GM18951 (cell line): ENCODE data around the gene AAGAB.

Experiments
- POLR2A ChIP-seq: IDR thresholded peaks from 4 replicates; pipeline ENCODE4 v1.6.1; 2011; ENCODE audit warnings: mild to moderate bottlenecking; ENCODE audit not compliant: insufficient read length, insufficient read depth; ENCODE audit errors: extremely low read depth
- in situ Hi-C: fragments of 300-500 bp; cut with MboI; formaldehyde crosslinking; loops from one replicate; pipeline ENCODE4 v1.12.0; 2022; ENCODE audit warnings: low sequenced_read_pairs, mixed read lengths, inconsistent platforms; ENCODE audit not compliant: unreplicated experiment

Gene AAGAB

DNA sequence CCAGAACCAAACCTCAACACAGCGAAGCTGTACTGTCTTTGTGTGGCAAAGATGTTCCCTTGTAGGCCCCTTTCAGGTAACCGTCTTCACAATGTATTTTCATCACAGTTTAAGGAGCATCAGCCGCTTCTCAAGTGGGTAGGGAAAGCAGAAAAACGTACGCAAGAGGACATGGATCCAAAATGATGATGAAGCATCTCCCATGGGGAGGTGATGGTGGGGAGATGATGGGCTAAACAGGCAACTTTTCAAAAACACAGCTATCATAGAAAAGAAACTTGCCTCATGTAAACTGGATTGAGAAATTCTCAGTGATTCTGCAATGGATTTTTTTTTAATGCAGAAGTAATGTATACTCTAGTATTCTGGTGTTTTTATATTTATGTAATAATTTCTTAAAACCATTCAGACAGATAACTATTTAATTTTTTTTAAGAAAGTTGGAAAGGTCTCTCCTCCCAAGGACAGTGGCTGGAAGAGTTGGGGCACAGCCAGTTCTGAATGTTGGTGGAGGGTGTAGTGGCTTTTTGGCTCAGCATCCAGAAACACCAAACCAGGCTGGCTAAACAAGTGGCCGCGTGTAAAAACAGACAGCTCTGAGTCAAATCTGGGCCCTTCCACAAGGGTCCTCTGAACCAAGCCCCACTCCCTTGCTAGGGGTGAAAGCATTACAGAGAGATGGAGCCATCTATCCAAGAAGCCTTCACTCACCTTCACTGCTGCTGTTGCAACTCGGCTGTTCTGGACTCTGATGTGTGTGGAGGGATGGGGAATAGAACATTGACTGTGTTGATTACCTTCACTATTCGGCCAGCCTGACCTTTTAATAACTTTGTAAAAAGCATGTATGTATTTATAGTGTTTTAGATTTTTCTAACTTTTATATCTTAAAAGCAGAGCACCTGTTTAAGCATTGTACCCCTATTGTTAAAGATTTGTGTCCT, 60.0 kb downstream of the AAGAB start:
- in situ Hi-C loops, result no loop called here
- no peak for TF ChIP-seq POLR2A

DNA sequence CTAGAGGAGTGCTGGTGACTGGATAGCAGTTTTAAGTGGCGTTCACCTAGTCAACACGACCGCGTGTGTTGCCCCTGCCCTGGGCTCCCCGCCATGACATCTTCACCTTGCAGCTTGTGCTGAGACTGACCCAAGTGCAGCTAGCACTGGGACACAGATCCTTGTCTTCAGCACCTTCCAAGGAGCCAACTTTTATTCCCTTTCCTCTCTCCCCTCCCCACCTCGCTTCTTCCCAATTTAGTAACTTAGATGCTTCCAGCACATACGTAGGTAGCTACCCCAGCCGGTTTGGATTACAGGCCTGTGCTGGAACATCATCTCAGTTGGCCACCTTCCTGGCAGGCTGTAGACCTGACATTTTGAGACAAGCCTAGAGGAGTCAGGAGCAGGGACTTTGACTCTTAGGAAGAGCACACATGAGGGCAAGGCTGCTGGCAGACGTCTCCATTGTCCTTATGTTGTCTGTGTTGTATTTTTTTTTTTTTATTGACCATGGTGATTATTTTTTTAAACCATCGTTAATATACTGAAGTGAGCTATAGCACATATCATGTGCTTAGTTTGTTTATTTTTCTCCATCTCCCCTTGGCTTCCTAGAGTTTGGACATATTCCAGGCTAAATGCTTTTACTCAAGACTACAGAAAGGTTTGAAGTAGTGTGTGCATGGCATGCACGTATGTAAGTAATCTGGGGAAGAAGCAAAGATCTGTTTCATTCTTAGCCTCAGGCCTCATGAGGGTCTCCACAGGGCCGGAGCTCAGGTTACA, 61.1 kb downstream of the AAGAB start:
- in situ Hi-C loops, result no loop called here
- no peak for TF ChIP-seq POLR2A

DNA sequence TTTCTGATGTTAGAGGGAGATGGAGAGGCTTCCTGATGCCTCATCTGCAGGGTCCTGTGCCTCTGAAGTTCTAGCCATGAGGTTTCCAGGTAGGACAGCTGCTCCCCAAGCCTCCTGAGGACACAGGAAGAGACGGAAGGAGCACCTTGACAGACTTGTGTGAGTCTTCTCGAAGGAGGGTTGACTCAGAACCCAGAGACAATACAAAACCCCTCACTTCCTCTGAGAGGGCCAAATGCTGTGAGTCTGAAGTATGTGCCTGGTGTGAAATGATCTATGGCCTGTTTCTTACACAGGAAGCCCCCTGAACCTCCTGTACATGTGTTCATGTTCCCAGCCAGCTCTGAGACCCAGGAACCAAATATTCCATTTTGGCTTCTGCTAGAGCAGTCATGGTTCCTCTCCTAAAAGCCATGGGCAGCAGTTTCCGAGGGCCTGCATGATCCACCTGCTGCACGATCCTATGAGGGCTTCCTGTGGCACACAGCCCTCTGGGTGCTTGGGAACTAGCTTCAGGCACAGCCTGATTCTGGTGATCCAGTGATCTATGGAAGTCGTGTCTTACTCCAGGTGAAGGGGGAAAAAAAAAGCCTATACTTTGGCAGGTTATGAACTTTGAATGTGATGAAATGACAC, 62.2 kb downstream of the AAGAB start:
- no peak for TF ChIP-seq POLR2A
- in situ Hi-C loops, result no loop called here

DNA sequence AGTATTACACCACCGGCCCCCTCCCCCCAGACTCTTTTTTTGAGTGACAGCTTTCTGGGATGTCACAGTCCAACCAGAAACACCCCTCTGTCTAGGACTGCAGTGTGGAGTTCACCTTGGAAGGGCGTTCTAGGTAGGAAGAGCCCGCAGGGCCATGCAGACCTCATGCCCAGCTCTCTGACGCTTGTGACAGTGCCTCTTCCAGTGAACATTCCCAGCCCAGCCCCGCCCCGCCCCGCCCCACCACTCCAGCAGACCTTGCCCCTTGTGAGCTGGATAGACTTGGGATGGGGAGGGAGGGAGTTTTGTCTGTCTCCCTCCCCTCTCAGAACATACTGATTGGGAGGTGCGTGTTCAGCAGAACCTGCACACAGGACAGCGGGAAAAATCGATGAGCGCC, 63.6 kb downstream of the AAGAB start:
- TF ChIP-seq POLR2A, result no peak
- in situ Hi-C loops, result no loop called here

DNA sequence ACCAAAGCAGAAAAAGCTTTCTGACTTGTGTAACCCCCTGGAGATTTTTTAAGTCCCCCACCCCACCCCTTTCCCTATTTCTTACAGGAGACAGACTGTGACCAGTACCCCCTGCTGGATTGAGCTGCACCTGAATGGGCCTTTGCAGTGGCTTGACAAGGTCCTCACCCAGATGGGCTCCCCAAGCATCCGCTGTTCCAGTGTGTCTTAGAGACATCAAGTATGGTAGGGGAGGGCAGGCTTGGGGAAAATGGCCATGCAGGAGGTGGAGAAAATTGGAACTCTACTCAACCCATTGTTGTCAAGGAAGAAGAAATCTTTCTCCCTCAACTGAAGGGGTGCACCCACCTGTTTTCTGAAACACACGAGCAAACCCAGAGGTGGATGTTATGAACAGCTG, 64.1 kb downstream of the AAGAB start:
- no peak for TF ChIP-seq POLR2A
- in situ Hi-C loops, result no loop called here

DNA sequence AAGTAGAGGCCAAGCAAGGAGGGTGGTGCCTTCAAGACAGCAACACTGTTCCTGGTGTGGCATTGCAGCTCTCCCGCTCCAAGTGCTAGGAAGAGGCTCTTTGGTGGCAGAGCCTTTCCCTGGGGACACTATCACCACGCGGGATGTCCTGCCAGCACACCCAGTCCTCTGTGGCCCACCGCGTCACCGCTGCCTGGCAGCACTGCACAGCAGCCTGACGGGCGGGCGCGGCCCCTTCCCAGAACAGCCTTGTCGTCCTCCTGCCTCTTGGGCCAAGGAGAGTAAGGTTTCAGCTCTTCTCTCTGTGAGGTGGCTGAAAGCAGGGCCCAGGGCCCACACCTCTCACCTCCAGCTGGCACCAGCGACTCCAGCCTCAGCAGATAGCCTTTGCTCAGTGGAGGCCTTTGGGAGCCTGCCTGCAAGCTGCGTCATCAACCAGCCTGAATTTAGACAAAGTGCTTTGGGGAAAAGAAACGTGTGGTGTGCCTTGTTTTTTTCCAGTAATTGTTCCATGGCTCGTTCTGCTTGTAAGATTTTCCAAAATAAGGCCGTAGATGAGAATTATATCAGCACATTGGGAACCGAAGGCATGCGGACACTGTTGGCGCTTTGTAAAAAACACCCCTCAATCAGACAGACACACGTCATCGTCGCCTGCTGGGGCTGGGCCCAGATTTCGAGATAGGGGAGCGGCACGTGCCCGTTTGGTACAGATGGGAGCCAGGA, 65.0 kb downstream of the AAGAB start:
- in situ Hi-C loops, result no loop called here
- no peak for TF ChIP-seq POLR2A

DNA sequence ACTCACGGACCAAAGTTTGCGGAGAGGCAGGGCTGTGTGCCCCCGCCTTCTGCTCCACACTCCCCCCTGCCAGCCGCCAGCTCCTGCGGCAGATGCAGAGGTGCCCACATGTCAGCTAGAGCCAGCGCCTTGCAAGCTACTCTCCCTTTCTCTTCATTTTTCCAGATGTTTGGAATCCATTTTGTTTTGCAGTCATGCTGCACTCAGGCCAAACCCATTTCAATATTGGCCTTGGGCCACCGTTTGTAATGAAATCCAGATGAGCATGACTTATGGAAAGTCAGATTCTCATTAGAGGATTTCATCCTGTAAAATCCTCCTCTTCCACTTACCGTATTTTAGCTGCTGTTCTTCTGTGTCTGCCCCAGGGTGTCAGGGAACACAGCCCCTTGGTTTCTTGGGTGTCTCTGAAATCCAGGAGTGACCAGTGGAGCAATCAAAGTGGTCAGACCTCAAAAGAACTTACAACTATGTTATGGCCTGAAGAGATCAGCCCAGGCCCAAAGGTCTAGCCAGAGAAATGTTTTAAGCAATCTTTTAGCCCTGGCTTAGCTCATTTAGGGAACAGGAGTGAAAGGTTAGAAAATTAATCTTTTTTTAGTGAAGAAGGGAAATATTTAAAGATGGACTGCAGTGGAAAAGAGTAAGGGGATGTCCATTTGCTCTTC, 65.8 kb downstream of the AAGAB start:
- in situ Hi-C loops, result no loop called here
- no peak for TF ChIP-seq POLR2A

DNA sequence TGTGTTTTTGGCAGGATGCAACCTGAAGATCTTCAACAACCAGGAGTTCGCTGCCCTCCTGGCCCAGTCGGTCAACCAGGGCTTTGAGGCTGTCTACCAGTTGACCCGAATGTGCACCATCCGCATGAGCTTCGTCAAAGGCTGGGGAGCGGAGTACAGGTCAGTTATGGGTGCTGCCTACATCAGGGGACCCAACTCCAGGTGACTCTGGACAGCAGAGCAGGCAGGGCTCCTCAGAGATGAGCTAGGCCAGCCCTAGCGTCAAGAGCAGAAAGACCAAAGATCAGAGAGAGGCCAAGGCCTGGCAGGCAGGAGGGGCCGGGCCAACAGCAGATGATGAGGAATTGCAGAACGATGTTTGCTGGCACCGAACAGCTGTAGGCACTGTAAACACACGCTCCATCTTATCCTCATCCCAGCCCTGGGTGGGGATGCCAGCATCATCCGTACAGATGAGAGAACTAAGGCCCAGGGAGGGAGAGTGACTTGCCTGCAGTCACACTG, 67.1 kb downstream of the AAGAB start:
- in situ Hi-C loops, result no loop called here
- no peak for TF ChIP-seq POLR2A

DNA sequence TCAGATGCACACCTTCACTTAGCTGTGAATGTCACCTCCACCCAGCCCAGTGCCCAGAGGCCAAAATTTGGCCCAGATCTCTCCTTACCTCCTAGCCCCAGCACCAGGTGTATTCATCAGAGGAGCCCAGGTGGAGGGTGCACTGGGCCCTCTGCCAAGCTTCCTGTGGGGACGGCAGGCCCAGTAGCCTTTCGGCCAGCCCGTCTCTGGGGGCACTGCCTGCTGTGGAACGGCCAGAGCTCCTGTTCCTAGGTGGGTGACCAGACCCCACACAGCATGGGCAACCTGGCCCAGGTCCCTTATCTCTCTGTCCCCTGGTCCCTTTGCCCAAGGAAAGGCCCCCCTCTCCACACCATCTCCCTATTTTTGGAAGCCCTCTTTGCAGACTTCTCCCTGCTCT, 67.8 kb downstream of the AAGAB start:
- no peak for TF ChIP-seq POLR2A
- in situ Hi-C loops, result no loop called here

DNA sequence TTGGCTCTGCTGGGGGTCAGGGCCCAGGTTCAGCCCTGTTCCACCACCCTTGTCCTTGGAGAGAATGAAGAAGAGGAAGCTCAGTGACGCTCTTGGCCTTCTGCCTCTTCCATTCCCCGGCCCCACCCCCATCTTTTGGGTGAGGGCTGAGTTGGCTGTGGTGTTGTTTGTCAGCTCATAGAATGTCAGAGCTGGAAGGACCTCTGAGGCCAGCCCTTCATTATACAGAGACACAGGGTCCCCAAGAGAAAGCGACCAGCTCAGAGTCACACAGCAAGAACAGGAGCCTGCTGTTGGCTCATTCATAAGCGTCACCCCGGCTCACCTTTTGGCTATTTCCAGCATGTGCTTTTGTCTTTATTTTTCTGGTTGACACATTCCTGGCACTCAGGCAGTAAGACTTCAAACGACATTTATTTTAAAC, 68.2 kb downstream of the AAGAB start:
- no peak for TF ChIP-seq POLR2A
- in situ Hi-C loops, result no loop called here

DNA sequence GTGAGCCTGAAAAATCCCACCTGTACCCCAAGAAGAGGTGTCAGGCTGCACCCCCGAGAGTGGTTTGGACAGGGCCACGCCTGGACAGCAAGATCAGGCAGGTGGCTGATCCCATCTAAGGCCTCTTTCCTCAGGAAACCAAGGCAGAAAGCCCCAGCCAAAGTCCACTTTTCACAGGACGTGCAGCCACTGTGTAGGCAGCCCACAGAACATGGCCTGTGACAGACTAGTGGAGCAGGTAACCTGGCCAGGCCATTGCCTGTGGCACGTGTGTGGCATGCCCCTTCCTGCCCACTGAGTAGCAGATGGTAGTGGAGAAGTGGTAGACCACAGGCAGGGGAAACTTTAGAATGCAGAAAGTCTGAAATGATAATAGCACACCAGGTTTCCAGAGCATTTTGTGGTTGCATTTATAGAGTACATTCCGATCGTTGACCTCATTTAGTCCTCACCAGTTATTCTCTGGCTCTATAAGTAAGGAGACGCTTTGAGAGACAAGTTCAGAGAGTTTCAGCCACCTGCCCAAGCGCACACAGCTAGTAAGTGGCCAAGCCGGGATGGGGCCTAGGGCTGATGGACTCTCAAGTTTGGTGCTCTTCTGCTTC, 68.7 kb downstream of the AAGAB start:
- in situ Hi-C loops, result no loop called here
- TF ChIP-seq POLR2A, result no peak

DNA sequence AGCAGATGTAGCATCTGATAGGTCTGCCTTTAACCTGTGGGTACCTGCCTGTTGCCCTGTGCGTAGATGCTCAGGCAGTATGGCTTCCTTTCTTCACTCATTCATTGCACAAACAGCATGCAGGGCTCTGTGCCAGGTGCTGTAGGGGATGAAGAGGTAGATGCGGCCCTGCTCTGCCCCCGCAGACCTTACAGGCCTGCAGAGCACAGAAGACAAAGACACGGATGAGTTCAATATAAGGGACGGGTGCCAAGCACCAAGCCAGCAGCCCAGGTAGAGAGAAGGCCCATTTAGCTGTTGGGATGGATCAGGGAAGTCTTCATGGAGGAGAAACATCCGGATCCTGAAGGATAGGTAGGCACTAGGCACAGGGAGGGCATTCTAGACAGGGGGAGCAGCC, 69.4 kb downstream of the AAGAB start:
- in situ Hi-C loops, result no loop called here
- TF ChIP-seq POLR2A, result no peak
